K562 (cell line): ENCODE results near the gene KCNJ10. TPM values are rescaled to one million over a fixed set of nuclear protein-coding genes. Genes with fewer than 3 reads are reported as not detected.

ENCODE experiments used
- ARID4B ChIP-seq: sonication (generic); formaldehyde crosslinking; IDR thresholded peaks from 2 replicates; pipeline ENCODE4 v1.8.0; 2022; ENCODE audit warnings: mild to moderate bottlenecking, missing genetic modification reagents
- BCL6 ChIP-seq: fragments of 250-450 bp; sonication (Bioruptor Pico); IDR thresholded peaks from 2 replicates; pipeline ENCODE4 v1.4.0; 2020
- CBFA2T2 ChIP-seq: fragments of 450-650 bp; conservative IDR thresholded peaks from 2 replicates; pipeline ENCODE4 v1.6.1; 2017; ENCODE audit warnings: mild to moderate bottlenecking
- CREB1 ChIP-seq, 2 experiments: sonication (generic) in 1 of 2; formaldehyde crosslinking in 1 of 2; IDR thresholded peaks; 2 replicates each; pipeline versions ENCODE4 v1.6.1 to v1.8.0; 2012 to 2022; ENCODE audit warnings: inconsistent platforms in 1 of 2, mild to moderate bottlenecking in 1 of 2, missing genetic modification reagents in 1 of 2, moderate library complexity in 1 of 2
- CREBBP ChIP-seq: IDR thresholded peaks from one replicate; pipeline ENCODE4 v1.6.1; 2012; ENCODE audit warnings: low read depth, mild to moderate bottlenecking, control low read depth, inconsistent platforms, low read length
- FOXK1 ChIP-seq: sonication (generic); formaldehyde crosslinking; IDR thresholded peaks from 2 replicates; pipeline ENCODE4 v1.8.0; 2022; ENCODE audit warnings: missing genetic modification reagents, mild to moderate bottlenecking, borderline replicate concordance
- FOXK2 ChIP-seq, 2 experiments: fragments of 450-650 bp; IDR thresholded peaks in 1 of 2; conservative IDR thresholded peaks in 1 of 2; 2 replicates each; pipeline ENCODE4 v1.6.1; 2016; ENCODE audit warnings: low read depth in 2 of 2, mild to moderate bottlenecking in 1 of 2
- GABPB2 ChIP-seq: fragments of 250-450 bp; sonication (Bioruptor Pico); conservative IDR thresholded peaks from 2 replicates; pipeline ENCODE4 v1.5.1; 2021; ENCODE audit warnings: mild to moderate bottlenecking
- HMG20A ChIP-seq: fragments of 450-650 bp; formaldehyde crosslinking; conservative IDR thresholded peaks from 2 replicates; pipeline ENCODE4 v1.4.0; 2020; ENCODE audit warnings: mild to moderate bottlenecking, mixed read lengths
- IFI16 ChIP-seq: fragments of 250-450 bp; sonication (Bioruptor Pico); IDR thresholded peaks from 2 replicates; pipeline ENCODE4 v2.1.2; 2022; ENCODE audit warnings: mild to moderate bottlenecking, inconsistent platforms
- KAT2B ChIP-seq: IDR thresholded peaks from one replicate; pipeline ENCODE4 v1.6.1; 2012; ENCODE audit warnings: low read depth, mild to moderate bottlenecking, control low read depth, inconsistent platforms, low read length, moderate library complexity
- KDM1A ChIP-seq, 2 experiments: fragments of 450-650 bp; IDR thresholded peaks; 2 replicates each; pipeline ENCODE4 v1.6.1; 2016; ENCODE audit warnings: mild to moderate bottlenecking in 2 of 2
- KLF16 ChIP-seq: IDR thresholded peaks from 2 replicates; pipeline ENCODE4 v1.6.1; 2016; ENCODE audit warnings: antibody characterized with exemption
- MBD2 ChIP-seq: sonication (generic); IDR thresholded peaks from 2 replicates; pipeline ENCODE4 v1.6.1; 2016; ENCODE audit warnings: low read depth, borderline replicate concordance
- MITF ChIP-seq: IDR thresholded peaks from 2 replicates; pipeline ENCODE4 v1.6.1; 2014; ENCODE audit warnings: antibody characterized with exemption
- RBFOX2 ChIP-seq: fragments of 200-400 bp; formaldehyde crosslinking; IDR thresholded peaks from 2 replicates; pipeline ENCODE4 v1.6.1; 2017; ENCODE audit warnings: low read depth, mild to moderate bottlenecking, low read length, moderate library complexity
- TEAD1 ChIP-seq, 2 experiments: fragments of 450-650 bp in 1 of 2; sonication (generic) in 1 of 2; formaldehyde crosslinking; IDR thresholded peaks; 2 replicates each; pipeline versions ENCODE4 v1.4.0 to v1.8.0; 2020 to 2022; ENCODE audit warnings: mild to moderate bottlenecking in 2 of 2, missing genetic modification reagents in 1 of 2
- XRCC5 ChIP-seq: fragments of 200-400 bp; formaldehyde crosslinking; IDR thresholded peaks from 2 replicates; pipeline ENCODE4 v1.6.1; 2017; ENCODE audit warnings: low read depth, mild to moderate bottlenecking, low read length
- ZBTB7A ChIP-seq: IDR thresholded peaks from 2 replicates; pipeline ENCODE4 v1.6.1; 2011; ENCODE audit warnings: low read depth, mild to moderate bottlenecking, low read length, moderate library complexity, borderline replicate concordance; ENCODE audit not compliant: control insufficient read depth
- ZC3H11A ChIP-seq: IDR thresholded peaks from 2 replicates; pipeline ENCODE4 v1.6.1; 2012; ENCODE audit warnings: low read depth, low read length, improper control_type of control experiment
- ZC3H8 ChIP-seq: fragments of 450-650 bp; IDR thresholded peaks from 2 replicates; pipeline ENCODE4 v1.6.1; 2017
- ZNF507 ChIP-seq: conservative IDR thresholded peaks from 2 replicates; pipeline ENCODE4 v1.6.1; 2017; ENCODE audit warnings: missing genetic modification characterization, missing compliant biosample characterization
- ZNF76 ChIP-seq: fragments of 250-450 bp; sonication (Bioruptor Pico); IDR thresholded peaks from 2 replicates; pipeline ENCODE4 v1.4.0; 2020; ENCODE audit warnings: mild to moderate bottlenecking, moderate library complexity, borderline replicate concordance
- polyA plus RNA-seq, 8 experiments: library from polyadenylated mRNA; depleted of rRNA in 4 of 8; stranded (reverse) in 5 of 8; unstranded in 3 of 8; fragments of >200 nt; fragmentation: Nextera tagmentation in 2 of 8; fragmentation: Illumina TruSeq in 1 of 8; extraction: Ambion mirVana in 2 of 8; extraction: Trizol in 1 of 8; gene quantifications; 2 replicates each; pipeline versions ENCODE4 v1.2.1 to v1.2.3, GENCODE V29; 2011 to 2014; ENCODE audit warnings: inconsistent platforms in 1 of 8, missing spikeins in 1 of 8
- total RNA-seq, 7 experiments: library from RNA; depleted of rRNA in 6 of 7; stranded (reverse); fragments of >200 nt in 6 of 7; fragmentation: Illumina TruSeq in 2 of 7; extraction: Trizol in 2 of 7; gene quantifications; 2 replicates each; pipeline versions ENCODE4 v1.2.1 to v1.2.3, GENCODE V29; 2011 to 2021; ENCODE audit warnings: low replicate concordance in 1 of 7

Gene KCNJ10
- total and polyA plus RNA-seq, 9 of the 15 experiments (the other 6 are each of a cell fraction or from before 2014, with no cell fraction given), result 0.06 to 0.11 TPM; not detected in 7

- TF ChIP-seq FOXK1 (CRISPR knock-in tag), result no peak
- no peak for TF ChIP-seq GABPB2 (CRISPR knock-in tag)
- no peak for TF ChIP-seq TEAD1 (CRISPR knock-in tag; IDR thresholded peaks at IDR 0.05)
- TF ChIP-seq ZC3H11A, result no peak
- TF ChIP-seq HMG20A (CRISPR knock-in tag), result no peak
- TF ChIP-seq ARID4B (CRISPR knock-in tag), result no peak
- no peak for TF ChIP-seq CREB1 (IDR thresholded peaks at IDR 0.05)
- peak; percentile 14; the same call in 1 of the 2 replicates for TF ChIP-seq CREB1 (CRISPR knock-in tag; IDR thresholded peaks at IDR 0.05)
- peak; percentile 33 for TF ChIP-seq RBFOX2
- no peak for TF ChIP-seq ZNF76 (CRISPR knock-in tag)
- no peak for TF ChIP-seq IFI16 (CRISPR knock-in tag)
- no peak for TF ChIP-seq XRCC5
- no peak for TF ChIP-seq KLF16
- TF ChIP-seq MITF, result no peak
- TF ChIP-seq FOXK2 (conservative IDR thresholded peaks at IDR 0.05 in 1 of 2, IDR thresholded peaks at IDR 0.05 in 1 of 2; ENCODE audit: low read depth in 2 of 2), result no peak
- no peak for TF ChIP-seq CREBBP
- TF ChIP-seq CBFA2T2, result no peak
- no peak for TF ChIP-seq ZC3H8
- no peak for TF ChIP-seq BCL6 (CRISPR knock-in tag)
- TF ChIP-seq MBD2, result peak; percentile 95
- peak; percentile 11; the same call in 1 of the 2 replicates for TF ChIP-seq ZBTB7A
- no peak for TF ChIP-seq ZNF507 (tag)
- no peak for TF ChIP-seq KDM1A (IDR thresholded peaks at IDR 0.05)
- TF ChIP-seq KAT2B, result no peak
Observed at GRCh38 chr1:160097911-160098851, 28.2 kb upstream of the KCNJ10 start, which contains the start of gene IGSF8 (continued).
